ENCODE results near the gene ARRB1.

DNA sequence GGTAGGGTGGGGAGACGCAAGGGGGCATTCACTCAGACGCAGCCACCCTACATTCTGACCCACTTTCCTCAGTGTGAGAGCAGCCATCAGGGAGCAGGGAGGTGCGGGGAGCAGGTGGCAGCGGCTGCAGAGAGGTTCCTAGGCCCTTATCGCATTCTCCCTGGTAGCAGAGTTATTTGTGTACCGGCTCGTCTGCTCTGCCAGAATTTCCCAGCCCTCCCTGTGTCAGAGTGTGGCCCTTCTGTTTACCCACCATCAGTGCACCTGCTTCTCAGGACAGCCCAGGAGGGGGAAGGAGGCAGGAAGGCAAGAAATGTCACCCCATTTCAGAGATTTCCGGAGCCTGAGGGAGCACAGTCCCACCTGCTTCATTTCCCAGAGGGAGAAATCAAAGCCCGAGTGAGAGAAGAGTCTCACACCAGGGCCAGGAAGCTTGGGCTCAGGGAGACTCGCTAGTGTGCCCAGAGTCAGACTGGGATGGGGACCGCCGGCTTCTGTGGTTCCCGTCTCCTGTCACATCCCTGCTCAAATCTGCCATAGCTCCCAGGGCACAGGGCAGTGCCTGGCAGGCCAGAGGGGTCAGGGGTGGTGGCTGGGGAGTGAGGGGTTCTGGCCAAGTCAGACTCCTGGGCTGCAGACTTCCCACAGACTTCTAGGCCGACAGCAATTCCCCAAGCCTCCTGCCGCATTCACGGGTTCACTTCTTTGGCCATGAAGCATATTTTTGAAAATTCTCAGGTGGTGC is 49.7 kb downstream of the ARRB1 start:
- TF ChIP-seq, protein P1, sequence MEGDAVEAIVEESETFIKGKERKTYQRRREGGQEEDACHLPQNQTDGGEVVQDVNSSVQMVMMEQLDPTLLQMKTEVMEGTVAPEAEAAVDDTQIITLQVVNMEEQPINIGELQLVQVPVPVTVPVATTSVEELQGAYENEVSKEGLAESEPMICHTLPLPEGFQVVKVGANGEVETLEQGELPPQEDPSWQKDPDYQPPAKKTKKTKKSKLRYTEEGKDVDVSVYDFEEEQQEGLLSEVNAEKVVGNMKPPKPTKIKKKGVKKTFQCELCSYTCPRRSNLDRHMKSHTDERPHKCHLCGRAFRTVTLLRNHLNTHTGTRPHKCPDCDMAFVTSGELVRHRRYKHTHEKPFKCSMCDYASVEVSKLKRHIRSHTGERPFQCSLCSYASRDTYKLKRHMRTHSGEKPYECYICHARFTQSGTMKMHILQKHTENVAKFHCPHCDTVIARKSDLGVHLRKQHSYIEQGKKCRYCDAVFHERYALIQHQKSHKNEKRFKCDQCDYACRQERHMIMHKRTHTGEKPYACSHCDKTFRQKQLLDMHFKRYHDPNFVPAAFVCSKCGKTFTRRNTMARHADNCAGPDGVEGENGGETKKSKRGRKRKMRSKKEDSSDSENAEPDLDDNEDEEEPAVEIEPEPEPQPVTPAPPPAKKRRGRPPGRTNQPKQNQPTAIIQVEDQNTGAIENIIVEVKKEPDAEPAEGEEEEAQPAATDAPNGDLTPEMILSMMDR (IDR thresholded peaks at IDR 0.05) = no peak
- no peak for TF ChIP-seq POLR2AphosphoS5 (IDR thresholded peaks at IDR 0.05; ENCODE audit: insufficient read depth in 1 of 2, low read depth in 1 of 2)
